Dedifferentiated amniotic fluid mesenchymal stem cell (primary cell): ENCODE results near the gene MED15.

Experiments
- DNase-seq: peaks from one replicate; pipeline ENCODE4 v3.0.0-alpha.2; 2016; ENCODE audit errors: extremely low spot score

The MED15 gene

DNA sequence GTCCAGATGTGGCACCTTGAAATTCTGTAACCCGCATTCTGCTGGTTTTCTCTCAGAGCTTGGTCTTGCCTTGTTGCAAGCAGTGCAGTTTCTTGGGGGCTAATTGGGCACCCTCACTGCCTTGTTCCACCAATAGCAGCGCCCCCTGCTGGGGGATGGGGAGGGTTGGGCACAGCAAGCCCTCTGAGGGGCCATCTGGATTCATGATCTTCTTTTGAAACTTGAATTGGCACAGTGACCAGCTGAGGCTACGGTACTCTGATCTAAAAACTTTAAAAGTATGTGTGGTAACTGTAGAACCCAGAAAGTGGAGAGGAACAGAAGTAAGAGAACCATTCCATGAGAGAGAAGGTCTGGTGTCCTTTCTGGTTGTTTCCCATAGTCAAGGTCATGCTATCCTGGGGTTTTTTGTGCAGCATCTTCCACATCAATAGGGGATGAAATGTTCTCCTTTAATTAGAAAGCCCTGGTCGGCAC is 64.2 kb downstream of the MED15 start:
- no peak for DNase-seq

GRCh38 chr22:20572132-20572802 is 64.9 kb downstream of the MED15 start:
- no peak for DNase-seq

DNA sequence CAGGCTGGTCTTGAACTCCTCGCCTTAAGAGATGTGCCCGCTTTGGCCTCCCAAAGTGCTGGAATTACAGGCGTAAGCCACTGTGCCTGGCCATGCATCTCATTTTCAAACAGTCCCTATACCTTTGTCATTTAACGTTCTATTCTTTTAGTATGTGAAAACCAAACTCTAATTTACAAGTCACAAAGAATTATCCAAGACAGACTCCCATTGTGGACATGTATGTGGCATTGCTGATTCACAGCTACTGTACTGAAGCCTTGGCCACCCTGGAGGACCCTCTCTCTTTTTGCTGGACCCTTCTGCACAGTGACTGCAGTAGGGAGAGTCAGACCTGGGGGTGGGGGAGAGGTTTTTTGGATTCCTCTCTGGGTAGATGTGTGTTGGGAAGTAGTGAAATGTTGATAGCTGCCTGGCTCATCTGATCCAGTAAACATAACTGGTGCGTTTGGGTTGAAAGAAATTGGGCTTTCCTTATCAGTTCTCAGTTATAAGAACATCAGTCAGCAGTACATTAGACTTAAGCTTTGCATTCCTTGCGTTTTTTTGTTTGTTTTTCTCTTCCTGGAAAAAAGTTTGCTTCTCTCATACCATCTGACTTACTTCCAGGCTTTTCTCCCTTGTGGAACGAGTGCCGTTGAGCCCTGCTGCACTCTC is 65.9 kb downstream of the MED15 start:
- no peak for DNase-seq

DNA sequence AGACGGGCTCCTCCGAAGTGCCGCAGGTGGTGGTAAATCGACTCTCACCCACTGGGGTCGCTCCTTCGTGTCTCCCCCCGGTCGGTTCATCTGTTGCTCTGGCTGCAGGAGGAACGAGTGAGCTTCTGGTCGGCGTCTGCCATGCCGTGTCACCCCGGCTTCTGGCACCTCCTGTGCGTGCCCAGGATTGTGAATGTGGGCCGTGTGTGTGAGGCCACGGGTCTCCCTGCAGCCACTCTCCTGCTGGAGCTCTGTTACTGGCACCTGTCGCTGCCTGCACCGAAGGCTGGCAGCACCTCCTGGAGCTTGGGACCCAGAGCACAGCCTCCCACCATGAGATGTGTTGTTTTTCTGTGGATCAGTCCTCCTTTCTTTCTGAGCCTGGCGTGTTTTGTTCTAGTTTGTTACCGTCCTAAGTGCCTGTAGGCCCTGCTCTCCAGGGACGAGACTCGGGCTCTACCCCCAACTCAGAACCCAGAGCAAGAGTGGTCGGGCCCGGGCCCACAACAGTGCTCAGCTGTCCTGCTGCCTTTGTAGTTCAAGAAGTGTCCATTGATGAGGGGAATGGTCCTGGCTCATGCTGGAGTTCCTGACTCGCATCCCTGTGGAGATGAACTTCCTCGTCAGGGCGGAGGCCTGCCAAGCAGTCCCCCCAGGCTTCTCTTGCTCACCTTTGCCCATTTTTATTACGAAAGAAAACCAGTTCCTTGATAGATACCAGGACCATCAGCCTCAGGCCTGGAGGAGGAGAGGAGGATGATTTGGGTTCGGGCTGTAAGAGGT is 66.6 kb downstream of the MED15 start:
- DNase-seq, result no peak

DNA sequence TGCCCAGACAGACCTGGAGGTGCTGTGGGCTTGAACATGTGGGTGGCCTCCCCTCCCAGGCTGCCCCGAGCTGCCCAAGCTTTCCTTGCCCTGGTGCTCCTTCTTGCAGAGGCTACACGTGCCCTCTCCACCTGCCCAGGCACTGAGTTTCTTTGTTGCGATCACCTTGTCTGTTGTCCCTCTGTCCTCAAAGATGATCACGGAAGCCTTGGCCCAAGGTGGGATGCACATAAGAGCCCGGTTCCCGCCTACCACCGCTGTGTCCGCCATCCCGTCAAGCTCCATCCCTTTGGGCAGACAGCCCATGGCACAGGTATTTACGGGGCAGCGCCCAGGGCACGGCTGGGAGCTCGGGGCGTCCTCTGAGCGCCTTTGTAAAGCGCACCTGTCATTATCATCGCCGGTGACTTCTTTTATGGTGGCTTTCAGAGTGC is 67.5 kb downstream of the MED15 start:
- DNase-seq, result no peak

- DNase-seq, result no peak
These were observed 68.5 kb downstream of the MED15 start for GRCh38 chr22:20575724-20576444.

DNA sequence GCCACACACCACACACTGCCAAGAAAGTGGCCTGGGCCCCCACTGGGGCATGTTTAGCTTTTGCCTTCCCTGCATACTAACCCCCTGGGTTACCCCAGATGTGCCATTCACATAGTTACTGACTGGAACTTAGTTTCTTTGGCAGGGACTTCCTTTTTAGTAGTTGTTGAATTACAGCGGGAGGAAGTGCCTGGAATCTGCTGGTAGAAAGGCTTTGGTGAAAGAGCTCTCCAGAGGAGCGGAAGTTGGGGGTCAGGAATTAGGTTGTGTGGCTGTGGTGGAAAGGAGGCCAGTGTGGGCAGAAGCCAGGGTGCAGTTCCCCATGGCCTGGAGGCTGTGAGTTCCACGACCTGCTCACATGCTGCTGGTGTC is 69.0 kb downstream of the MED15 start:
- DNase-seq, result no peak

DNA sequence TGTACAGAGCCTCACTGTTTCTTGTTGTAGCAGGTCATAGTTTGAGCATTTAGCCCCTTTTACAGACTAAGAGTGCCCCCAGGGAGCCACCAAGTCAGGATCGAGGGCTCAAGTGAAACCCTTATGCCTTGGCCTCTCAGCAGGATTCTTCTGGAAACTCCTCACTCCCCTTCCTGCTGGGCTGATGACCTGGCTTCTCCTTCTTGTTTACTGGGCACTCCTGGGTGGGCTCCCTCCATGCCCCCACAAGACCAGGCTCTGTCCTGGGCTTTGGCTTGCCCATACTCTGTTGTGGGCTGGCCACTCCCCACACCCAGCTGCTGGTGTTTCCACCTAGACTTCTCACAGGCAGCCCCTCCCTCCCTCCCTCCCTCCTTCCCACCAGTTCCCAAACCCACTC is 69.6 kb downstream of the MED15 start:
- DNase-seq, result no peak

DNA sequence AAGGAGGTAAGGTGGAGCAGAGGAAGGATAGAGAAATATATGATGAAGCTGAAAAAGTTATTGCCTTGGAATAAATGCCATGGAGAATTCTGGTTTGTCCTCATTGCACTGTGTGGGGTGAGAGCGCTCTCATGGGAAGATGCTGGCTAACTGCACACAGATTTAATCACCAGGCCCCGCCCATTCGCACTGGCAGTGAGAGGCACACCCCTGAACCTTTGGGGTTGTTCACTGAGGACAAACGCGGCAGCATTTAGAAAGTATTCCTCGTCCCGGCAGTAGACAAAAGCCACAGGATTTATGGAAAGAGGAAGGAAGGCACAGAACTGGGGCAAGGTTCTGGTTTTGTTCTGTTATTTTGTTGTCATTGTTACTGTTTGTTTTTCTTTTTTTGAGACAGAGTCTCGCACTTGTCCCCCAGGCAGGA is 70.2 kb downstream of the MED15 start:
- no peak for DNase-seq

DNA sequence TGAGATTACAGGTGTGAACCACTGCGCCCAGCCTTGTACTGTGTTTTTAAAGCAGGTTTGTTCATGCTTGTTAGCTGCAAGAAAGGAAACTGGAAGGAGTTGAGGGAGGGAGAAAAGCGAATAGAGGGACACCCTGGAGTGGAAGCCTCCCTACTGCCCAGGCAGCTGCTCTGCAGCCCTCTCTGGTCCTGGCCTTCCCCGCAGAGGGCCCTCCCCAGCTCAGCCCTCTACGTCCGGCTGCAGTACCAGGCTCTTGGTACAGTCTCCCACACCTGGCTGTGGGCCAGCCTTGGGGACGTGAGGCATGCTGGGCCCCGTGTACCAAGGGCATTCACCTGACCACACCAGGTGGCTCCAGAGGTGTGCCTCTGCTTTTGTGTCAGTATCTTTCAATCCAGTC is 70.8 kb downstream of the MED15 start:
- DNase-seq, result no peak

- DNase-seq, result no peak
These were observed 71.3 kb downstream of the MED15 start for GRCh38 chr22:20578707-20579106.

GRCh38 chr22:20579273-20580120 is 72.1 kb downstream of the MED15 start:
- no peak for DNase-seq

- DNase-seq, result no peak
These were observed 72.8 kb downstream of the MED15 start for GRCh38 chr22:20580179-20580578.

DNA sequence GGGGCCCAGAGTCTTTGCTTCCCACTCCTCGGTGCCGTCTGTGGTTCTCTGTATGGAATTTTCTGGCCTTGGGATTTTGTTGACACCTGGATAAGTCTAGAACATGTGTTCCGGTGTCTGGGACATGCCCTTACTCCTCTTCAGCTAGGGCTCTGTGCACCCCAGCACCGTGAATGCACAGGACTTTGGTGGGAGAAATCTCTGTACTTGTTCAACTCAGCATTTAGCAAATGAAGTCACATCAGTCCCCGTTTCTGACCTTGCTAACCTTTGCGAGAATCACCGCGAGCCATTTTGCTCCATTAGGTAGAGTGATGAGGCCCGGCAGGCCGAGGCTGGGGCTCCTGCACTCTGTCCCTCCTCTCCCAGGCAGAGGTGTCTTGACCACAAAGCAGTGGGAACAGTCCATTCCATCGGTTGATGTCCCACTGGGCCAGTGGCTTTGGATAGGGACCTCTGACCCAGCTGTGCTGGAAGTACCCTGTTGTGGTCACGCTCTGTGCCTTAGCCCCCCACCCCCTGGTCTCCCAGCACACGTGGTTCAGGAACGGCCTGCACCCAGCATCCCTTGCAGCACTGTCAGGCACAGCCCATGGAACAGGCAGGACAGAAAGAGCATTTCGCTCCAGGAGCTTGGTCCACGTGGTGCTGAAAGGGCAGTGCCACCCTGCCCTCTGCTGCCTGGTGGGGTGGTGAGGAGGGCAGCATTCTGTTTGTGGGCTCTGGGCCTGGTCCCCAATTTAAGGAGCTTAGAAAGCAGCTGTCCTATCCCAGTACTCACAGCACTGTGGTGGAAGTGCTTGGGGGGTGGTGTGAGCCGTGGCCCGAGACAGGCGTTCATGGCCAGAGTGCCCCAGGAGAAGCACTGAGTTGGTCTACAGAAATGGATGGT is 73.4 kb downstream of the MED15 start:
- DNase-seq, result no peak

GRCh38 chr22:20581503-20582170 is 74.2 kb downstream of the MED15 start:
- no peak for DNase-seq

- DNase-seq, result no peak
These were observed 74.7 kb downstream of the MED15 start for GRCh38 chr22:20582171-20582511.

DNA sequence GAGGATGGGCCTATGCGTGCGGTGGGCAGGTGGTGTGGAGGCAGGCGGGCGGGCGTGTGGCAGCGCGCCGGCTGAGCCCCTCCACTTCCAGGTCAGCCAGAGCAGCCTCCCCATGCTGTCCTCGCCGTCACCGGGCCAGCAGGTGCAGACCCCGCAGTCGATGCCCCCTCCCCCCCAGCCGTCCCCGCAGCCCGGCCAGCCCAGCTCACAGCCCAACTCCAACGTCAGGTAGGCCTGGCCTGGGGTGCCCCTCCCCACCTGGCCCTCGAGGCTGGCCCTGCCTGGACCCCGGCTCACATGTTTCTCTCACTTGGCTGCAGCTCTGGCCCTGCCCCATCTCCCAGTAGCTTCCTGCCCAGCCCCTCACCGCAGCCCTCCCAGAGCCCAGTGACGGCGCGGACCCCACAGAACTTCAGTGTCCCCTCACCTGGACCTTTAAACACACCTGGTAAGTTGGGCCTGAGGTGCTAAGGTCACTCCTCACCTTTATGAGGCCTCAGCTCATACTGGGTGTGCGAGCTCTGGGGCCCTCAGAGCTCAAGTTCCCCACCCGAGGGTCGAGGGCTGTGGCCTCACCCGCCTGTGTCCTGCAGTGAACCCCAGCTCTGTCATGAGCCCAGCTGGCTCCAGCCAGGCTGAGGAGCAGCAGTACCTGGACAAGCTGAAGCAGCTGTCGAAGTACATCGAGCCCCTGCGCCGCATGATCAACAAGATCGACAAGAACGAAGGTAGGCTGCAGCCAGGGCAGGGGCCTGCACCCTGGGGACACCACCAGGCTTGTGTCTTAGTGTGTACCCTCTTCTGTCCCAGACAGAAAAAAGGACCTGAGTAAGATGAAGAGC is 75.3 kb downstream of the MED15 start:
- no peak for DNase-seq

DNA sequence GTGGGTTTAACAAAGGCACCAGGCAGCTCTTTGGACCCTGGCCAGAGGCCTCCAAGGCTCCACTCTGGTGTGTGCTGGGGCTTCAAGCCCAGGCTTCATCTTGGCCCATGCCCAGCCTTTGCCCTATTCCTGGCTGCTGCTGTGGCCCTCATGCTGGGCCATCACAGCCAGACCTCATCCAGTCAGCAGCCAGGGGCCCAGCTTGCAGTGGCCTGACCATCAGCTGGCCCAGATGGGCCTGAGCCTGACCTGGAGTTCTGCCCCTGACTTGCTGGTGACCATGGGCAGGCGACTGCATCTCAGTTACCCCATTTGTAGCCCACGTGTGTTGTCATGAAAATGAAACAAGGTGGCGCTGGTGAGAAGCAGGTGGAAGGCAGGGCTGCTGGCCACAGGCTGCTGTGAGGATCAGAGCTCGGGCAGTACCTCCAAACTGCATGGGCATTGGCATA is 76.1 kb downstream of the MED15 start:
- no peak for DNase-seq
